Smooth muscle cell of the pulmonary artery (primary cell): ENCODE results near the gene TNNT3. TPM values are rescaled to one million over a fixed set of nuclear protein-coding genes. Genes with fewer than 3 reads are reported as not detected.

Source experiments
- total RNA-seq: library from RNA; depleted of rRNA; stranded (reverse); fragments of >200 nt; gene quantifications from 2 replicates; pipeline ENCODE4 v1.2.3, GENCODE V29; 2014

Gene TNNT3
- total RNA-seq = 0.33 TPM in 1 of 2 replicates, not detected in the other

GRCh38 chr11:1919391-1920127 is at the start of gene TNNT3:
TNNT3 (plus strand) TSS chr11:1919703; CDS start chr11:1922875, 3,172 bp downstream.

GRCh38 chr11:1891831-1892115 is 27.7 kb upstream of the TNNT3 start, which contains the start of gene PRR33:
PRR33 (minus strand) TSS chr11:1891895; CDS start chr11:1890584, 1,311 bp downstream.

GRCh38 chr11:1946812-1947484 is 27.4 kb downstream of the TNNT3 start, which contains the start of gene MRPL23:
MRPL23 (plus strand) TSS chr11:1947332; CDS start chr11:1947363, 31 bp downstream.

Other genes starting within 250 kb of the TNNT3 start
- not detected in 2 replicates for gene KRTAP5-6, start 222.5 kb upstream of the TNNT3 start, total RNA-seq
- gene IFITM10, start 169.1 kb upstream of the TNNT3 start, total RNA-seq = 1.9 and 2.7 TPM in 2 replicates
- gene CTSD, start 155.8 kb upstream of the TNNT3 start, total RNA-seq = 782 and 876 TPM in 2 replicates
- 0.07 TPM in 2 replicates for gene SYT8, start 84.7 kb upstream of the TNNT3 start, total RNA-seq
- not detected in 2 replicates for gene TNNI2, start 80.7 kb upstream of the TNNT3 start, total RNA-seq
- 0.66 and 4.7 TPM in 2 replicates for gene LSP1, start 66.6 kb upstream of the TNNT3 start, total RNA-seq
- gene PRR33, start 27.8 kb upstream of the TNNT3 start, total RNA-seq = not detected in 2 replicates
- 55.7 and 57.7 TPM in 2 replicates for gene MRPL23, start 27.6 kb downstream of the TNNT3 start, total RNA-seq
- gene H19, start 78.1 kb downstream of the TNNT3 start, total RNA-seq = 11.4 and 65.2 TPM in 2 replicates
- gene IGF2, start 219.7 kb downstream of the TNNT3 start, total RNA-seq = 0.07 and 0.10 TPM in 2 replicates
- not detected in 2 replicates for gene INS, start 241.5 kb downstream of the TNNT3 start, total RNA-seq